RWPE2 (cell line): Measurements from ENCODE around the gene BTBD9.

Source experiments
- ATAC-seq: fragments of 200-7000 bp; cut with Tn5 transposase; 3 replicates; pipeline ENCODE4 v1.9.1; 2021; ENCODE audit warnings: low read depth
- DNase-seq: peaks from one replicate; pipeline ENCODE4 v3.0.0-alpha.2; 2020; ENCODE audit warnings: low spot score
- H3K27ac ChIP-seq: fragments of 450-650 bp; 2 replicates; pipeline ENCODE4 v1.5.1; 2017; ENCODE audit warnings: mild to moderate bottlenecking; ENCODE audit not compliant: poor library complexity, severe bottlenecking
- H3K27me3 ChIP-seq: fragments of 250-450 bp; sonication (Bioruptor Pico); 2 replicates; pipeline ENCODE4 v1.5.1; 2021; ENCODE audit warnings: mild to moderate bottlenecking, moderate library complexity; ENCODE audit not compliant: insufficient read depth, poor library complexity, severe bottlenecking
- H3K36me3 ChIP-seq: fragments of 250-450 bp; sonication (Bioruptor Pico); 2 replicates; pipeline ENCODE4 v1.5.1; 2020; ENCODE audit warnings: low read depth, mild to moderate bottlenecking, moderate library complexity
- H3K4me1 ChIP-seq: fragments of 250-450 bp; sonication (Bioruptor Pico); 2 replicates; pipeline ENCODE4 v1.5.1; 2021; ENCODE audit warnings: mild to moderate bottlenecking, moderate library complexity; ENCODE audit not compliant: insufficient read depth, poor library complexity, severe bottlenecking
- H3K4me3 ChIP-seq: fragments of 250-450 bp; sonication (Bioruptor Pico); 2 replicates; pipeline ENCODE4 v1.5.1; 2021; ENCODE audit warnings: mild to moderate bottlenecking, moderate library complexity; ENCODE audit not compliant: severe bottlenecking
- H3K9me3 ChIP-seq: fragments of 250-450 bp; sonication (Bioruptor Pico); 2 replicates; pipeline ENCODE4 v1.5.1; 2021; ENCODE audit warnings: mild to moderate bottlenecking, moderate library complexity; ENCODE audit not compliant: severe bottlenecking
- CTCF ChIP-seq: fragments of 450-650 bp; IDR thresholded peaks from one replicate; pipeline ENCODE4 v1.5.1; 2017; ENCODE audit warnings: mild to moderate bottlenecking, moderate library complexity; ENCODE audit not compliant: poor library complexity, severe bottlenecking

Gene BTBD9

GRCh38 chr6:38339914-38340313 is 299.8 kb downstream of the BTBD9 start:
- ATAC-seq (no peak), DNase-seq (no peak)
- peaks cover 12% of the 10 kb centered on the region for H3K4me1 ChIP-seq

GRCh38 chr6:38337819-38338465 is 301.8 kb downstream of the BTBD9 start:
- Histone ChIP-seq H3K4me1 (peaks cover 12% of the 10 kb centered on the region), H3K27me3 (no peaks in the 10 kb centered on the region), H3K9me3 (no peaks in the 10 kb centered on the region), H3K27ac (no peak overlapping the region), H3K36me3 (no peaks in the 10 kb centered on the region), H3K4me3 (no peak overlapping the region)
- DNase-seq (no peak), ATAC-seq (peak; percentile 98)
- no peak for TF ChIP-seq CTCF

More at GRCh38 chr6:38339914-38340313, 299.8 kb downstream of the BTBD9 start:
- Histone ChIP-seq H3K4me3 (no peak overlapping the region), H3K27ac (no peak overlapping the region), H3K36me3 (no peaks in the 10 kb centered on the region), H3K27me3 (no peaks in the 10 kb centered on the region), H3K9me3 (no peaks in the 10 kb centered on the region)
- TF ChIP-seq CTCF = no peak

GRCh38 chr6:38336922-38337321 is 302.8 kb downstream of the BTBD9 start:
- Histone ChIP-seq H3K27ac (no peak overlapping the region), H3K4me3 (no peak overlapping the region), H3K27me3 (no peaks in the 10 kb centered on the region), H3K4me1 (peaks cover 12% of the 10 kb centered on the region), H3K36me3 (no peaks in the 10 kb centered on the region), H3K9me3 (no peaks in the 10 kb centered on the region)
- no peak for TF ChIP-seq CTCF
- ATAC-seq = no peak
- DNase-seq = no peak

- ATAC-seq = no peak
- DNase-seq = no peak
Measured at GRCh38 chr6:38326837-38327236, 312.9 kb downstream of the BTBD9 start.

More at GRCh38 chr6:38326837-38327236, 312.9 kb downstream of the BTBD9 start:
- Histone ChIP-seq H3K27ac (no peak overlapping the region), H3K4me1 (no peaks in the 10 kb centered on the region), H3K27me3 (no peaks in the 10 kb centered on the region), H3K9me3 (no peaks in the 10 kb centered on the region), H3K4me3 (no peak overlapping the region), H3K36me3 (no peaks in the 10 kb centered on the region)
- no peak for TF ChIP-seq CTCF
